Left cardiac atrium (tissue), 4 donors: ENCODE results near the gene RABEP2. TPM values are rescaled to one million over a fixed set of nuclear protein-coding genes. Genes with fewer than 3 reads are reported as not detected.
"Not testable (repeated sequence)": the region's sequence is repeated elsewhere in the genome, so short reads cannot be mapped to it uniquely, and the experiment has no call there.

Experiments used
- ATAC-seq, 2 donors: fragments of 200-7000 bp; cut with Tn5 transposase; one replicate each; pipeline ENCODE4 v1.9.1; 2020; ENCODE audit warnings: mild to moderate bottlenecking in 2 of 2, moderate library complexity in 2 of 2
- DNase-seq: peaks from one replicate; pipeline ENCODE4 v3.0.0-alpha.2; 2020
- intact Hi-C, 2 donors: fragments of 100-400 bp; cut with DNase I; formaldehyde crosslinking; loops; one replicate each; pipeline versions ENCODE4 v1.14.1 to v1.15.1; 2022 to 2023
- total RNA-seq, 2 donors: library from RNA; stranded (reverse); fragmentation: NEBNext Ultra II Directional; extraction: Animal tissue kit (Norgen Biotek cat#: 25700); gene quantifications; one replicate each; pipeline ENCODE4 v1.2.1, GENCODE V29; 2021
- donor health status: DM: no; HTN: yes; CAD: no.
- donor health status: DM: no; HTN: yes; CAD: no; lungs with severe emphysema.
- donor health status: DM: yes; HTN: yes; CAD: no.
- donor health status: Dilated cardiomyopathy.

The RABEP2 gene
- total RNA-seq, 2 donors from 2014 or later, result 14.7 to 21.0 TPM

- ATAC-seq, intact Hi-C loops, DNase-seq: not testable (repeated sequence)
These were observed 57.4 kb downstream of the RABEP2 start for GRCh38 chr16:28867646-28868045.

GRCh38 chr16:28867241-28867640 is 57.8 kb downstream of the RABEP2 start:
- DNase-seq (no peak), ATAC-seq (no peak)
- intact Hi-C loops, result no loop called here

DNA sequence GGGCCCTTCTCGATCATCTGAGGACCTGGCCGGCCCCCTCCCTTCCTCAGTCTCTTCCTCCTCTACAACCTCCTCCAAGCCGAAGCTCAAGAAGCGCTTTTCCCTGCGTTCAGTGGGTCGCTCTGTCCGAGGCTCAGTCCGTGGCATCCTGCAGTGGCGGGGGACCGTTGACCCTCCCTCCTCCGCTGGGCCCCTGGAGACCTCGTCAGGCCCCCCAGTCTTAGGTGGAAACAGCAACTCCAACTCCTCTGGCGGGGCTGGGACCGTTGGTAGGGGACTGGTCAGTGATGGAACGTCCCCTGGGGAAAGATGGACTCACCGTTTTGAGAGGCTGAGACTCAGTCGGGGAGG is 58.6 kb downstream of the RABEP2 start:
- intact Hi-C loops, result no loop called here
- DNase-seq (no peak), ATAC-seq (no peak)

GRCh38 chr16:28865722-28866453 is 59.1 kb downstream of the RABEP2 start:
- DNase-seq (no peak), ATAC-seq (no peak)
- intact Hi-C loops, result no loop called here

- intact Hi-C loops, result no loop called here
- ATAC-seq, result no peak
- no peak for DNase-seq
These were observed 59.9 kb downstream of the RABEP2 start for GRCh38 chr16:28865001-28865688.

GRCh38 chr16:28863929-28864793 is 60.9 kb downstream of the RABEP2 start:
- peak; percentile 44 for DNase-seq
- ATAC-seq, result peak; percentile 1 to 23
- intact Hi-C loops, result no loop called here

DNA sequence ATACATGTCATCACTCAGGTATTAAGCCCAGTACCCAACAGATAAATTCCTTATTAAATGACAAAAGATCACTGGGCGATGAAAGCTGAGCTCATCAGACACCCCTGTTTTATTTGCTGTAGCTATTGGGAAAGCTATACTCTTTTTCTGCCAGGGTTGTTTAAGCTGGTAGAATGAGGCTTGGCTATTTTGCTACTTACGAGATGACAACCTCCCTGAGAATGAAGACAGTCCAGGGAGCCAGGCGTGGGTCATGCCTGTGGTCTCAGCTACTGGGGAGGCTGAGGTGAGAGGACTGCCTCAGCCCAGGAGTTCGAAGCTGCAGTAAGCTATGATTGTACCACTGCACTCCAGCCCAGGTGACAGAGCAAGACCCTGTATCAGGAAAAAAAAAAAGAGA is 65.7 kb downstream of the RABEP2 start:
- no peak for DNase-seq
- intact Hi-C loops, result no loop called here
- no peak for ATAC-seq

GRCh38 chr16:28858421-28858820 is 66.6 kb downstream of the RABEP2 start:
- DNase-seq (no peak), ATAC-seq (no peak)
- intact Hi-C loops, result no loop called here

Other genes with a start within 250 kb of the RABEP2 start
- 100 to 1,000 TPM; 398 to 532 TPM for gene EIF3C, start 213.8 kb downstream of the RABEP2 start, total RNA-seq
- under 1 TPM in 1 of 2 donors, not detected in 1; 0.35 TPM for gene NPIPB9, start 173.5 kb downstream of the RABEP2 start, total RNA-seq
- 10 to 100 TPM; 52.5 to 66.2 TPM for gene ATXN2L, start 102.2 kb downstream of the RABEP2 start, total RNA-seq
- gene TUFM, start 78.9 kb downstream of the RABEP2 start, total RNA-seq, result 100 to 1,000 TPM; 167 to 183 TPM
- gene SH2B1, start 61.4 kb downstream of the RABEP2 start, total RNA-seq, result 10 to 100 TPM; 37.4 to 39.0 TPM
- gene ATP2A1, start 46.8 kb downstream of the RABEP2 start, total RNA-seq, result under 1 TPM; 0.27 to 0.37 TPM
- gene CD19, start 6.7 kb upstream of the RABEP2 start, total RNA-seq, result under 1 TPM in 1 of 2 donors, not detected in 1; 0.12 TPM
- 10 to 100 TPM; 15.0 to 18.3 TPM for gene NFATC2IP, start 25.7 kb upstream of the RABEP2 start, total RNA-seq
- 10 to 100 TPM; 19.6 to 21.4 TPM for gene SPNS1, start 49.5 kb upstream of the RABEP2 start, total RNA-seq
- 1 to 10 TPM; 2.0 to 2.4 TPM for gene LAT, start 59.8 kb upstream of the RABEP2 start, total RNA-seq